ENCODE results near the gene TACO1. TPM values are rescaled to one million over a fixed set of nuclear protein-coding genes. Genes with fewer than 3 reads are reported as not detected.

Gene TACO1
- polyA plus RNA-seq, 2 of the 4 experiments (the other 2 are of a cell fraction): 49.1 to 49.9 TPM

GRCh38 chr17:63555500-63556156, 45.1 kb upstream of the TACO1 start:
- Histone ChIP-seq H3K4me3 (no peak overlapping the region), H3K4me2 (no peak overlapping the region), H3K27ac (no peak overlapping the region), H3K9me3 (no peaks in the 10 kb centered on the region), H3K4me1 (peaks cover 11% of the 10 kb centered on the region)
- DNase-seq (ENCODE audit: low read depth in 1 of 2, low spot score in 1 of 2): no peak
- POLR2A ChIA-PET: interaction anchor here (0.7 kb wide), 1 partner anchor 46 kb away, joined by 3 read pairs; no protein-coding TSS in a partner anchor
- TF ChIP-seq ZSCAN20 (CRISPR knock-in tag; IDR thresholded peaks at IDR 0.05) (no peak), POLR2A (IDR thresholded peaks at IDR 0.05; ENCODE audit: low read length) (no peak), USF2 (IDR thresholded peaks at IDR 0.05) (no peak), CBX8 (IDR thresholded peaks at IDR 0.05) (no peak), SMC3 (IDR thresholded peaks at IDR 0.05) (no peak), E2F6 (IDR thresholded peaks at IDR 0.05; ENCODE audit: borderline replicate concordance, low read depth) (no peak), ZNF302 (CRISPR knock-in tag; IDR thresholded peaks at IDR 0.05) (no peak), JUN (IDR thresholded peaks at IDR 0.05) (no peak), CTCF (IDR thresholded peaks at IDR 0.05) (no peak), NFE2L2 (conservative IDR thresholded peaks at IDR 0.05; ENCODE audit: low read length) (no peak), NPAS2 (CRISPR knock-in tag; IDR thresholded peaks at IDR 0.05; ENCODE audit: borderline replicate concordance) (no peak), GATA3 (IDR thresholded peaks at IDR 0.05; ENCODE audit: borderline replicate concordance) (no peak), ZC3H11A (IDR thresholded peaks at IDR 0.05) (no peak), HMGXB4 (CRISPR knock-in tag; IDR thresholded peaks at IDR 0.05; ENCODE audit: borderline replicate concordance) (no peak), SREBF2 (IDR thresholded peaks at IDR 0.05) (no peak), KDM1A (IDR thresholded peaks at IDR 0.05; ENCODE audit: low read depth) (no peak)
- WGBS (ENCODE audit: missing lambda C conversion rate): 97% methylated on average over 7 of the region's 7 CpGs
- no peak for ATAC-seq
- no peak for FAIRE-seq
- CTCF ChIA-PET: interaction anchor here (0.7 to 1.6 kb wide), 3 partner anchors 17 to 57 kb away, joined by 3 to 7 read pairs (median 5); no protein-coding TSS in a partner anchor

- WGBS (ENCODE audit: missing lambda C conversion rate): 90% methylated on average over 2 of the region's 2 CpGs
- no peak overlapping the region for H3K27ac ChIP-seq
- H3K4me1 ChIP-seq: peaks cover 5% of the 10 kb centered on the region
- DNase-seq (ENCODE audit: low read depth in 1 of 2, low spot score in 1 of 2) (no peak), ATAC-seq (no peak), FAIRE-seq (no peak)
- H3K4me2 ChIP-seq: no peak overlapping the region
- ChIA-PET POLR2A (no interaction called here), CTCF (interaction anchor here (0.7 to 1.6 kb wide), 5 partner anchors 11 to 78 kb away, joined by 3 to 5 read pairs (median 3); no protein-coding TSS in a partner anchor)
- no peak overlapping the region for H3K4me3 ChIP-seq
- TF ChIP-seq MAFK (IDR thresholded peaks at IDR 0.05; ENCODE audit: partially characterized antibody): no peak
- no peak for TF ChIP-seq FOSL2 (IDR thresholded peaks at IDR 0.05)
- TF ChIP-seq FOSL2 (CRISPR knock-in tag; IDR thresholded peaks at IDR 0.05): no peak
- no peak for TF ChIP-seq ZNF302 (CRISPR knock-in tag; IDR thresholded peaks at IDR 0.05)
- TF ChIP-seq CBX2 (IDR thresholded peaks at IDR 0.05; ENCODE audit: borderline replicate concordance, low read depth): no peak
- TF ChIP-seq MAX (IDR thresholded peaks at IDR 0.05): no peak
- no peak for TF ChIP-seq HOXA7 (CRISPR knock-in tag; IDR thresholded peaks at IDR 0.05)
- TF ChIP-seq KDM1A (IDR thresholded peaks at IDR 0.05; ENCODE audit: low read depth): no peak
- no peak for TF ChIP-seq SREBF2 (IDR thresholded peaks at IDR 0.05)
- TF ChIP-seq FOXS1 (CRISPR knock-in tag; IDR thresholded peaks at IDR 0.05): no peak
- no peak for TF ChIP-seq EHMT2 (IDR thresholded peaks at IDR 0.05; ENCODE audit: low read depth)
- TF ChIP-seq POLR2AphosphoS2 (conservative IDR thresholded peaks at IDR 0.05; ENCODE audit: low read length): no peak
- no peak for TF ChIP-seq ATOH8 (CRISPR knock-in tag; IDR thresholded peaks at IDR 0.05; ENCODE audit: low read depth)
- TF ChIP-seq JUN (IDR thresholded peaks at IDR 0.05): no peak
- no peak for TF ChIP-seq NFE2L2 (conservative IDR thresholded peaks at IDR 0.05; ENCODE audit: low read length)
- no peak for TF ChIP-seq ESRRA (IDR thresholded peaks at IDR 0.05; ENCODE audit: borderline replicate concordance, low read length)
- TF ChIP-seq HDAC2 (IDR thresholded peaks at IDR 0.05): no peak
- no peak for TF ChIP-seq EP300 (IDR thresholded peaks at IDR 0.05)
- no peaks in the 10 kb centered on the region for H3K9me3 ChIP-seq
Observed at GRCh38 chr17:63557416-63557815, 43.3 kb upstream of the TACO1 start.

Measured in A549 (cell line).